Measurements from ENCODE around the gene TBC1D16. TPM values are rescaled to one million over a fixed set of nuclear protein-coding genes. Genes with fewer than 3 reads are reported as not detected.

TBC1D16 gene
- polyA plus RNA-seq, 1 experiment = 9.0 TPM

DNA sequence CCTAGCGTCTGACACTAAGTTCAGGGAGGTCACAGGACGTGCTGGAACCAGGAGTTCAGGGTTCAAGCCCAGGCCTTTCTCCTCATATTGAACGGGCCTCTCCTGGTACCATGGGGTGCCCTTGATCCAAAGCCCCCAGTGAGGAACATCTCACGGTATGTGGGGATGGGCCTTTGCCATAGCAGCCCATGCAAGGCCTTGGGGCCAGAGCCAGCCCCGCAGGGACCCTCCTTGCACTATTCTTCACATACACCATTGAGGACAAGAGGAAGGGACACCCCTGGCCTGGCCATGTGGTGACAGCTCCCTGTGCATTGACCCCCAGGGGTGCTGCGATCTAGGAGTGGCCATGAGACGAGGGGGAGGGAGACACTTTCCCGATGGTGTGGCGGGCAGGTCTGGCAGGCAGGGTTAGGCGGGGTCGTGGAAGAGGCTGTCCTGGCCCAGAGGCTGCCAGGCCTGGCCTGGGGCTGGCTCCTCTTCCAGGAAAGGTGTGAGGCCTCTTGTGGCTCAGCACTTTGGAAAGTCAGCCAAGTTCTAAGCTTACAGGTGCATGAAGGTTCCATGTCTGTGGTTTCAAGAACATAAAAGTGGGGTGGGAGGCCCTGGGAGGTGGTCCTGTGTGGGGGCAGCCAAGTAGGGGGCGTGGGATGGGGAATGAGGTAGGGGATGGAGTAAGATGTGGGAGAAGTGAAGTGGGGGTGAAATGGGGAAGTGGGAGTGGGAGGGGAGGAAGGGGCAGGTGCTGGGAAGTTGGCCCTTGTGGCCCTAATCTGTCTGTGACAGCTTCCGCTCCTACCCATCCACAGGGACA, 107.8 kb downstream of the TBC1D16 start:
- Histone ChIP-seq H3K36me3 (ENCODE audit: control insufficient read depth, insufficient read depth, low read length) (no peaks in the 10 kb centered on the region), H3K27me3 (ENCODE audit: control insufficient read depth, insufficient read depth, low read length) (peaks cover 25% of the 10 kb centered on the region), H3K4me3 (ENCODE audit: low read depth, low read length) (no peak overlapping the region)
- no peak for TF ChIP-seq CTCF (IDR thresholded peaks at IDR 0.05; ENCODE audit: insufficient read depth, low read depth, low read length)
- CTCF ChIA-PET = no interaction called here
- no peak for DNase-seq (ENCODE audit: low read depth)
- POLR2A ChIA-PET = no interaction called here

DNA sequence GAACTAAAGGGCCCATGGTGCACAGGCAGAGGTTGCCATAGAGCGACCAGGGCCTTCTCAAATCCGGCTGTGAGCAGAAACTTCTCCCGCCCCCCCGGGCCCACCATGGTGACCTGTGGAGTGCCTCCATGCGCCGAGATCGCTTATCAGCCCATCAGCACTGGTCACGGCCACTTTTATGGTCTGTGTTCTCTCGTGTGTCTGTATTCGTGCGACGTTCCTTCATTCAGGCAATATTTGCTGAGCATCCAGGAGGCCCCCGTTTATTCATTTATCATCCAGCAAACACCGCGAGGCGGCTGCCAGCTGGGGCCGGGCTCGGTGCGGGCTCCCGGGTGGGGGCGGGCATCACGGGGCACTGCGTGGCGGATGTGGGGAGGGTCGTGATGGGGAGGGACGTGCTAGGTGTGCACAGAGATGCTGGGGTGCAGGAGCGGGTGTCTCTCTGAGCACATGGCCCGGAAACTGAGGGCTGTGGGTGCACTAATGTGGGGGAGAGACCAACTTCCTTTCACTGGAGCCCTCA, 108.5 kb downstream of the TBC1D16 start:
- ChIA-PET POLR2A (no interaction called here), CTCF (interaction anchor here (1.0 kb wide), 1 partner anchor 174 kb away, joined by 5 read pairs; the partner anchor contains the start of gene GAA)
- no peak overlapping the region for H3K4me3 ChIP-seq (ENCODE audit: low read depth, low read length)
- no peak for TF ChIP-seq CTCF (IDR thresholded peaks at IDR 0.05; ENCODE audit: insufficient read depth, low read depth, low read length)
- H3K36me3 ChIP-seq (ENCODE audit: control insufficient read depth, insufficient read depth, low read length) = no peaks in the 10 kb centered on the region
- H3K27me3 ChIP-seq (ENCODE audit: control insufficient read depth, insufficient read depth, low read length) = peaks cover 29% of the 10 kb centered on the region
- DNase-seq (ENCODE audit: low read depth) = no peak

GRCh38 chr17:79926605-79927135, 109.0 kb downstream of the TBC1D16 start:
- CTCF ChIA-PET = interaction anchor here (1.0 kb wide), 1 partner anchor 175 kb away, joined by 5 read pairs; the partner anchor contains the start of gene GAA
- Histone ChIP-seq H3K36me3 (ENCODE audit: control insufficient read depth, insufficient read depth, low read length) (no peaks in the 10 kb centered on the region), H3K27me3 (ENCODE audit: control insufficient read depth, insufficient read depth, low read length) (peaks cover 30% of the 10 kb centered on the region), H3K4me3 (ENCODE audit: low read depth, low read length) (no peak overlapping the region)
- no peak for DNase-seq (ENCODE audit: low read depth)
- TF ChIP-seq CTCF (IDR thresholded peaks at IDR 0.05; ENCODE audit: insufficient read depth, low read depth, low read length) = no peak
- POLR2A ChIA-PET = no interaction called here

DNA sequence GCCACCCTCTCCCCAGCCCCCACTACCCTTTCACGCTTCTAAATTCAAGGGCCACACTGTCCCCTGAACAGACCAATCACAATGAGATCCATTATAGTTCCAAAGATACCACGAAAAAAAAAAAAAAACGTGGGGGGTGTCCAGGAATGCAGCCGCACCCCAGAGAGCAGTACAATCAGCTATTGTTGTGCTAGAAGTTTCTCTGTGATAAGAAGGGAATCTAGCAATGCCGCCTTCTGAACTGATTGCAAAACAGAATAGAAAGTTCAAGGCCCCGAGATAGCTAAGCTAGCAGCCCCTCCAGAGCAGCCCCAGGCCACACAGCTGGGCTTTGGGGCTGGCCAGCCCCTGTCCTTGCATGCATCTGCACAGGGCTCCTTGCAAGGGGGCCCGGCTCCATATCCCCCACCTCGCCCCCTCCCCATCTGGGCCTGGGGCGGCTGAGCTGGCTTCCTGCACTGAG, 109.5 kb downstream of the TBC1D16 start:
- ChIA-PET POLR2A (no interaction called here), CTCF (interaction anchor here (1.0 kb wide), 1 partner anchor 175 kb away, joined by 5 read pairs; the partner anchor contains the start of gene GAA)
- Histone ChIP-seq H3K27me3 (ENCODE audit: control insufficient read depth, insufficient read depth, low read length) (peaks cover 30% of the 10 kb centered on the region), H3K4me3 (ENCODE audit: low read depth, low read length) (no peak overlapping the region), H3K36me3 (ENCODE audit: control insufficient read depth, insufficient read depth, low read length) (no peaks in the 10 kb centered on the region)
- DNase-seq (ENCODE audit: low read depth) = no peak
- TF ChIP-seq CTCF (IDR thresholded peaks at IDR 0.05; ENCODE audit: insufficient read depth, low read depth, low read length) = no peak

- DNase-seq (ENCODE audit: low read depth) = no peak
- H3K36me3 ChIP-seq (ENCODE audit: control insufficient read depth, insufficient read depth, low read length) = no peaks in the 10 kb centered on the region
- CTCF ChIA-PET = interaction anchor here (0.6 kb wide), 1 partner anchor 161 kb away, joined by 3 read pairs; no protein-coding TSS in a partner anchor
These were observed 110.3 kb downstream of the TBC1D16 start for GRCh38 chr17:79925242-79925957.

More at GRCh38 chr17:79925242-79925957, 110.3 kb downstream of the TBC1D16 start:
- H3K4me3 ChIP-seq (ENCODE audit: low read depth, low read length) = no peak overlapping the region
- peak; percentile 19; the same call in 1 of the 2 replicates for TF ChIP-seq CTCF (IDR thresholded peaks at IDR 0.05; ENCODE audit: insufficient read depth, low read depth, low read length)
- POLR2A ChIA-PET = no interaction called here
- H3K27me3 ChIP-seq (ENCODE audit: control insufficient read depth, insufficient read depth, low read length) = peaks cover 25% of the 10 kb centered on the region
